GM10266 (cell line): ENCODE results near the gene PSD.

Source experiments
- DNase-seq: peaks from one replicate; pipeline ENCODE4 v3.0.0; 2012; ENCODE audit errors: extremely low spot score
- CTCF ChIP-seq: IDR thresholded peaks from 2 replicates; pipeline ENCODE4 v1.5.1; 2012; ENCODE audit warnings: mild to moderate bottlenecking, low read depth; ENCODE audit not compliant: control insufficient read depth, insufficient read depth; ENCODE audit errors: missing control alignments

Gene PSD

GRCh38 chr10:102423372-102423968 lies 4.9 kb upstream of the PSD start:
- no peak for TF ChIP-seq CTCF
- no peak for DNase-seq

GRCh38 chr10:102422545-102423129 lies 4.1 kb upstream of the PSD start:
- DNase-seq = peak; percentile 82
- peak; percentile 97 for TF ChIP-seq CTCF

GRCh38 chr10:102421757-102422512 lies 3.4 kb upstream of the PSD start:
- TF ChIP-seq CTCF = no peak
- no peak for DNase-seq

GRCh38 chr10:102421507-102421756 lies 2.8 kb upstream of the PSD start:
- TF ChIP-seq CTCF = no peak
- no peak for DNase-seq

- no peak for TF ChIP-seq CTCF
- DNase-seq = peak; percentile 98
Measured at GRCh38 chr10:102420714-102421506, 2.3 kb upstream of the PSD start, which contains the start of gene FBXL15. Gene FBXL15, plus strand, starts transcription at chr10:102420836. Its CDS starts 294 bp downstream, at chr10:102421130.

GRCh38 chr10:102420181-102420713 lies 1.7 kb upstream of the PSD start:
- DNase-seq = no peak
- no peak for TF ChIP-seq CTCF
